ENCODE results near the gene ZNF276.

The ZNF276 gene

GRCh38 chr16:89786474-89787364 lies 65.4 kb downstream of the ZNF276 start:
- no peak for DNase-seq

DNA sequence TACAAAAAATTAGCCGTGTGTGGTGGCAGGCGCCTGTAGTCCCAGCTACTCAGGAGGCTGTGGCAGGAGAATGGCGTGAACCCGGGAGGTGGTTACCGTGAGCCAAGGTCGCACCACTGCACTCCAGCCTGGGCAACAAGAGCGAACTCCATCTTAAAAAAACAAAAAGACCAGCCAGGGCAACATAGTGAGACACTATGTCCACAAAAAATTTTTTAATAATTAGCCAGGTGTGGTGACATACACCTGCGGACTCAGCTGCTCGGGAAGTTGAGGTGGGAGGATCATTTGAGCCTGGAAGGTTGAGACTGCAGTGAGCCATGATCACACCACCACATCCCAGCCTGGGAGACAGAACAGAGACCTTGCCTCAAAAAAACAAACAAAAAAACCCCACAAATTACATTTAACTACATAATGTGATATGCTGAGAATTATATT lies 66.0 kb downstream of the ZNF276 start:
- no peak for DNase-seq
